Right atrium auricular region (tissue), 2 donors: ENCODE data around the gene ADAMTS15. TPM values are rescaled to one million over a fixed set of nuclear protein-coding genes. Genes with fewer than 3 reads are reported as not detected.

ENCODE experiments used
- DNase-seq: peaks from one replicate; pipeline ENCODE4 v3.0.0-alpha.2; 2019; ENCODE audit warnings: low spot score
- H3K27ac ChIP-seq, 2 donors: fragments of 200-600 bp; sonication (generic); 1 replicate in 1 of 2; 2 replicates in 1 of 2; pipeline ENCODE4 v1.5.1; 2016 to 2019
- H3K27me3 ChIP-seq, 2 donors: fragments of 200-600 bp; sonication (generic); one replicate each; pipeline versions ENCODE4 v1.5.1 to v1.6.0; 2017 to 2019
- H3K36me3 ChIP-seq: fragments of 200-600 bp; sonication (generic); one replicate; pipeline ENCODE4 v1.5.1; 2016
- H3K4me1 ChIP-seq, 2 donors: fragments of 200-600 bp; sonication (generic); one replicate each; pipeline versions ENCODE4 v1.5.1 to v1.6.0; 2017 to 2019
- H3K4me3 ChIP-seq, 2 donors: fragments of 200-600 bp; sonication (generic); 1 replicate in 1 of 2; 2 replicates in 1 of 2; pipeline ENCODE4 v1.5.1; 2017 to 2019; ENCODE audit warnings: mild to moderate bottlenecking in 1 of 2, moderate library complexity in 1 of 2
- H3K9me3 ChIP-seq, 2 donors: fragments of 200-600 bp; sonication (generic); one replicate each; pipeline ENCODE4 v1.5.1; 2019
- total RNA-seq, 2 donors: library from RNA; depleted of rRNA; stranded (reverse); fragments of >200 nt; gene quantifications; one replicate each; pipeline ENCODE4 v1.1.0, GENCODE V29; 2016
- TF ChIP-seq, protein P1 (sequence below), 2 donors: fragments of 200-600 bp; sonication (generic); IDR thresholded peaks; one replicate each; pipeline ENCODE4 v1.5.1; 2019; ENCODE audit warnings: antibody characterized with exemption in 2 of 2

The ADAMTS15 gene
- total RNA-seq, 2 donors from 2014 or later: 17.5 to 21.2 TPM

DNA sequence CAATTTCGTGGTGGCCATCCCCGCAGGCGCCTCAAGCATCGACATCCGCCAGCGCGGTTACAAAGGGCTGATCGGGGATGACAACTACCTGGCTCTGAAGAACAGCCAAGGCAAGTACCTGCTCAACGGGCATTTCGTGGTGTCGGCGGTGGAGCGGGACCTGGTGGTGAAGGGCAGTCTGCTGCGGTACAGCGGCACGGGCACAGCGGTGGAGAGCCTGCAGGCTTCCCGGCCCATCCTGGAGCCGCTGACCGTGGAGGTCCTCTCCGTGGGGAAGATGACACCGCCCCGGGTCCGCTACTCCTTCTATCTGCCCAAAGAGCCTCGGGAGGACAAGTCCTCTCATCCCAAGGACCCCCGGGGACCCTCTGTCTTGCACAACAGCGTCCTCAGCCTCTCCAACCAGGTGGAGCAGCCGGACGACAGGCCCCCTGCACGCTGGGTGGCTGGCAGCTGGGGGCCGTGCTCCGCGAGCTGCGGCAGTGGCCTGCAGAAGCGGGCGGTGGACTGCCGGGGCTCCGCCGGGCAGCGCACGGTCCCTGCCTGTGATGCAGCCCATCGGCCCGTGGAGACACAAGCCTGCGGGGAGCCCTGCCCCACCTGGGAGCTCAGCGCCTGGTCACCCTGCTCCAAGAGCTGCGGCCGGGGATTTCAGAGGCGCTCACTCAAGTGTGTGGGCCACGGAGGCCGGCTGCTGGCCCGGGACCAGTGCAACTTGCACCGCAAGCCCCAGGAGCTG, 24.8 kb downstream of the ADAMTS15 start:
- Histone ChIP-seq H3K27me3 (no peaks in the 10 kb centered on the region), H3K27ac (no peak overlapping the region), H3K36me3 (peaks cover 58% of the 10 kb centered on the region), H3K4me3 (no peak overlapping the region), H3K9me3 (no peaks in the 10 kb centered on the region), H3K4me1 (peaks cover 0 to 22% of the 10 kb centered on the region in 2 donors)
- peak; percentile 46 for DNase-seq
- TF ChIP-seq, protein P1, sequence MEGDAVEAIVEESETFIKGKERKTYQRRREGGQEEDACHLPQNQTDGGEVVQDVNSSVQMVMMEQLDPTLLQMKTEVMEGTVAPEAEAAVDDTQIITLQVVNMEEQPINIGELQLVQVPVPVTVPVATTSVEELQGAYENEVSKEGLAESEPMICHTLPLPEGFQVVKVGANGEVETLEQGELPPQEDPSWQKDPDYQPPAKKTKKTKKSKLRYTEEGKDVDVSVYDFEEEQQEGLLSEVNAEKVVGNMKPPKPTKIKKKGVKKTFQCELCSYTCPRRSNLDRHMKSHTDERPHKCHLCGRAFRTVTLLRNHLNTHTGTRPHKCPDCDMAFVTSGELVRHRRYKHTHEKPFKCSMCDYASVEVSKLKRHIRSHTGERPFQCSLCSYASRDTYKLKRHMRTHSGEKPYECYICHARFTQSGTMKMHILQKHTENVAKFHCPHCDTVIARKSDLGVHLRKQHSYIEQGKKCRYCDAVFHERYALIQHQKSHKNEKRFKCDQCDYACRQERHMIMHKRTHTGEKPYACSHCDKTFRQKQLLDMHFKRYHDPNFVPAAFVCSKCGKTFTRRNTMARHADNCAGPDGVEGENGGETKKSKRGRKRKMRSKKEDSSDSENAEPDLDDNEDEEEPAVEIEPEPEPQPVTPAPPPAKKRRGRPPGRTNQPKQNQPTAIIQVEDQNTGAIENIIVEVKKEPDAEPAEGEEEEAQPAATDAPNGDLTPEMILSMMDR (IDR thresholded peaks at IDR 0.05): no peak

- Histone ChIP-seq H3K36me3 (peaks cover 57% of the 10 kb centered on the region), H3K27ac (peak overlapping the region; percentile 7 to 93)
Measured at GRCh38 chr11:130473795-130474377, 25.4 kb downstream of the ADAMTS15 start.

GRCh38 chr11:130474637-130475400, 26.4 kb downstream of the ADAMTS15 start:
- Histone ChIP-seq H3K27ac (peak overlapping the region; percentile 80 to 93), H3K9me3 (no peaks in the 10 kb centered on the region), H3K4me3 (no peak overlapping the region), H3K36me3 (peaks cover 50% of the 10 kb centered on the region), H3K4me1 (peaks cover 0 to 38% of the 10 kb centered on the region in 2 donors), H3K27me3 (no peaks in the 10 kb centered on the region)
- DNase-seq: peak; percentile 54
- TF ChIP-seq, protein P1 (IDR thresholded peaks at IDR 0.05): no peak

More at GRCh38 chr11:130473795-130474377, 25.4 kb downstream of the ADAMTS15 start:
- peak; percentile 53 for DNase-seq
- Histone ChIP-seq H3K4me1 (peaks cover 0 to 28% of the 10 kb centered on the region in 2 donors), H3K27me3 (no peaks in the 10 kb centered on the region), H3K4me3 (no peak overlapping the region), H3K9me3 (no peaks in the 10 kb centered on the region)
- TF ChIP-seq, protein P1 (IDR thresholded peaks at IDR 0.05): no peak

GRCh38 chr11:130475426-130476053, 27.1 kb downstream of the ADAMTS15 start:
- DNase-seq: peak; percentile 56

More at GRCh38 chr11:130475426-130476053, 27.1 kb downstream of the ADAMTS15 start:
- no peaks in the 10 kb centered on the region for H3K9me3 ChIP-seq
- peaks cover 44% of the 10 kb centered on the region for H3K36me3 ChIP-seq
- H3K4me3 ChIP-seq: no peak overlapping the region
- no peaks in the 10 kb centered on the region for H3K27me3 ChIP-seq
- peak overlapping the region; percentile 80 to 93 for H3K27ac ChIP-seq
- TF ChIP-seq, protein P1 (IDR thresholded peaks at IDR 0.05): no peak
- H3K4me1 ChIP-seq: peaks cover 0 to 45% of the 10 kb centered on the region in 2 donors
